Measurements from ENCODE around the gene TTC6.

GRCh38 chr14:37637341-37637740 lies 41.9 kb downstream of the TTC6 start:
- TF ChIP-seq CREB5 (CRISPR knock-in tag; IDR thresholded peaks at IDR 0.05; ENCODE audit: low read depth): no peak
- no peak for TF ChIP-seq ZFP3 (CRISPR knock-in tag; IDR thresholded peaks at IDR 0.05)
- TF ChIP-seq PPARA (CRISPR knock-in tag; IDR thresholded peaks at IDR 0.05; ENCODE audit: borderline replicate concordance): no peak
- no peak for TF ChIP-seq BACH2 (CRISPR knock-in tag; IDR thresholded peaks at IDR 0.05; ENCODE audit: borderline replicate concordance)
- no peak for TF ChIP-seq OSR1 (CRISPR knock-in tag; IDR thresholded peaks at IDR 0.05)
- no peak for TF ChIP-seq ZNF70 (CRISPR knock-in tag; IDR thresholded peaks at IDR 0.05)
- no peak for TF ChIP-seq ZC3H10 (CRISPR knock-in tag; IDR thresholded peaks at IDR 0.05)
- no peak for TF ChIP-seq SNAI2 (CRISPR knock-in tag; IDR thresholded peaks at IDR 0.05)
- TF ChIP-seq, protein P1, sequence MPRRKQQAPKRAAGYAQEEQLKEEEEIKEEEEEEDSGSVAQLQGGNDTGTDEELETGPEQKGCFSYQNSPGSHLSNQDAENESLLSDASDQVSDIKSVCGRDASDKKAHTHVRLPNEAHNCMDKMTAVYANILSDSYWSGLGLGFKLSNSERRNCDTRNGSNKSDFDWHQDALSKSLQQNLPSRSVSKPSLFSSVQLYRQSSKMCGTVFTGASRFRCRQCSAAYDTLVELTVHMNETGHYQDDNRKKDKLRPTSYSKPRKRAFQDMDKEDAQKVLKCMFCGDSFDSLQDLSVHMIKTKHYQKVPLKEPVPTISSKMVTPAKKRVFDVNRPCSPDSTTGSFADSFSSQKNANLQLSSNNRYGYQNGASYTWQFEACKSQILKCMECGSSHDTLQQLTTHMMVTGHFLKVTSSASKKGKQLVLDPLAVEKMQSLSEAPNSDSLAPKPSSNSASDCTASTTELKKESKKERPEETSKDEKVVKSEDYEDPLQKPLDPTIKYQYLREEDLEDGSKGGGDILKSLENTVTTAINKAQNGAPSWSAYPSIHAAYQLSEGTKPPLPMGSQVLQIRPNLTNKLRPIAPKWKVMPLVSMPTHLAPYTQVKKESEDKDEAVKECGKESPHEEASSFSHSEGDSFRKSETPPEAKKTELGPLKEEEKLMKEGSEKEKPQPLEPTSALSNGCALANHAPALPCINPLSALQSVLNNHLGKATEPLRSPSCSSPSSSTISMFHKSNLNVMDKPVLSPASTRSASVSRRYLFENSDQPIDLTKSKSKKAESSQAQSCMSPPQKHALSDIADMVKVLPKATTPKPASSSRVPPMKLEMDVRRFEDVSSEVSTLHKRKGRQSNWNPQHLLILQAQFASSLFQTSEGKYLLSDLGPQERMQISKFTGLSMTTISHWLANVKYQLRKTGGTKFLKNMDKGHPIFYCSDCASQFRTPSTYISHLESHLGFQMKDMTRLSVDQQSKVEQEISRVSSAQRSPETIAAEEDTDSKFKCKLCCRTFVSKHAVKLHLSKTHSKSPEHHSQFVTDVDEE (CRISPR knock-in tag; IDR thresholded peaks at IDR 0.05): no peak
- no peak for TF ChIP-seq ZNF565 (CRISPR knock-in tag; conservative IDR thresholded peaks at IDR 0.05; ENCODE audit: low read depth)
- TF ChIP-seq POU6F1 (CRISPR knock-in tag; IDR thresholded peaks at IDR 0.05; ENCODE audit: borderline replicate concordance, low read depth): no peak

All from SK-N-SH treated with all-trans-retinoic acid at 6 μM for 48 hours (cell line).